H9 (cell line): ENCODE results near the gene FAM83F. TPM values are rescaled to one million over a fixed set of nuclear protein-coding genes. Genes with fewer than 3 reads are reported as not detected.

ENCODE experiments used
- DNase-seq: peaks from one replicate; pipeline ENCODE4 v3.0.0-alpha.2; 2017
- H2AFZ ChIP-seq: one replicate; pipeline ENCODE4 v1.6.1; 2013; ENCODE audit warnings: mild to moderate bottlenecking, low read length, control low read depth, moderate library complexity
- H2AK5ac ChIP-seq: 2 replicates; pipeline ENCODE4 v1.6.1; 2013; ENCODE audit warnings: low read length, control low read depth, mixed read lengths; ENCODE audit not compliant: insufficient read length
- H2BK120ac ChIP-seq: one replicate; pipeline ENCODE4 v1.6.1; 2013; ENCODE audit warnings: low read depth, mild to moderate bottlenecking, low read length, control low read depth, inconsistent platforms; ENCODE audit not compliant: poor library complexity, severe bottlenecking
- H2BK12ac ChIP-seq: 2 replicates; pipeline ENCODE4 v1.6.1; 2013; ENCODE audit warnings: low read length, control low read depth, mixed read lengths, low read depth; ENCODE audit not compliant: insufficient read length
- H2BK15ac ChIP-seq: 2 replicates; pipeline ENCODE4 v1.6.1; 2013; ENCODE audit warnings: low read depth, low read length, control low read depth
- H2BK20ac ChIP-seq: one replicate; pipeline ENCODE4 v1.6.1; 2013; ENCODE audit warnings: low read depth, mild to moderate bottlenecking, low read length, control low read depth, inconsistent platforms; ENCODE audit not compliant: poor library complexity, severe bottlenecking
- H2BK5ac ChIP-seq: 2 replicates; pipeline ENCODE4 v1.6.1; 2013; ENCODE audit warnings: low read length, control low read depth, mixed read lengths; ENCODE audit not compliant: insufficient read length
- H3K14ac ChIP-seq: 2 replicates; pipeline ENCODE4 v1.6.1; 2013; ENCODE audit warnings: low read length, control low read depth; ENCODE audit not compliant: insufficient read depth
- H3K18ac ChIP-seq: 2 replicates; pipeline ENCODE4 v1.6.1; 2013; ENCODE audit warnings: low read depth, mild to moderate bottlenecking, mixed read lengths, low read length, control low read depth; ENCODE audit not compliant: insufficient read length
- H3K23ac ChIP-seq: 2 replicates; pipeline ENCODE4 v1.6.1; 2013; ENCODE audit warnings: low read length, control low read depth, mixed read lengths, low read depth; ENCODE audit not compliant: insufficient read length
- H3K23me2 ChIP-seq: 2 replicates; pipeline ENCODE4 v1.6.1; 2013; ENCODE audit warnings: low read depth, mild to moderate bottlenecking, mixed read lengths, low read length, control low read depth; ENCODE audit not compliant: insufficient read length, poor library complexity, severe bottlenecking
- H3K27ac ChIP-seq: 2 replicates; pipeline ENCODE4 v1.5.1; 2013; ENCODE audit warnings: low read length, control low read depth, mixed read lengths, low read depth; ENCODE audit not compliant: insufficient read length
- H3K27me3 ChIP-seq: 2 replicates; pipeline ENCODE4 v1.6.1; 2013; ENCODE audit warnings: low read length, control low read depth, inconsistent platforms; ENCODE audit not compliant: insufficient read depth
- H3K4ac ChIP-seq: 2 replicates; pipeline ENCODE4 v1.6.1; 2013; ENCODE audit warnings: low read depth, mild to moderate bottlenecking, control low read depth, inconsistent platforms, low read length, moderate library complexity
- H3K4me1 ChIP-seq: 2 replicates; pipeline ENCODE4 v1.6.1; 2013; ENCODE audit warnings: low read length, control low read depth, inconsistent platforms; ENCODE audit not compliant: insufficient read depth
- H3K4me2 ChIP-seq: 2 replicates; pipeline ENCODE4 v1.6.1; 2013; ENCODE audit warnings: low read length, control low read depth, mixed read lengths; ENCODE audit not compliant: insufficient read length, insufficient read depth
- H3K56ac ChIP-seq: 2 replicates; pipeline ENCODE4 v1.6.1; 2013; ENCODE audit warnings: low read depth, mild to moderate bottlenecking, mixed read lengths, low read length, control low read depth; ENCODE audit not compliant: insufficient read length
- H3K79me1 ChIP-seq: 2 replicates; pipeline ENCODE4 v1.6.1; 2013; ENCODE audit warnings: low read depth, mild to moderate bottlenecking, moderate library complexity, low read length, control low read depth, inconsistent platforms; ENCODE audit not compliant: insufficient read depth, poor library complexity, severe bottlenecking
- H3K79me2 ChIP-seq: 2 replicates; pipeline ENCODE4 v1.6.1; 2013; ENCODE audit warnings: low read length, control low read depth, inconsistent platforms; ENCODE audit not compliant: insufficient read depth
- H3K9ac ChIP-seq: 2 replicates; pipeline ENCODE4 v1.6.1; 2013; ENCODE audit warnings: low read length, control low read depth, mixed read lengths; ENCODE audit not compliant: insufficient read length; ENCODE audit errors: extremely low read depth
- H3K9me3 ChIP-seq: one replicate; pipeline ENCODE4 v1.6.1; 2013; ENCODE audit warnings: low read depth, low read length, inconsistent platforms; ENCODE audit not compliant: control insufficient read depth
- H3T11ph ChIP-seq: one replicate; pipeline ENCODE4 v1.6.1; 2013; ENCODE audit warnings: mild to moderate bottlenecking, low read length, control low read depth, inconsistent platforms
- H4K20me1 ChIP-seq: one replicate; pipeline ENCODE4 v1.6.1; 2013; ENCODE audit not compliant: control insufficient read depth, insufficient read length, insufficient read depth
- H4K5ac ChIP-seq: 2 replicates; pipeline ENCODE4 v1.6.1; 2013; ENCODE audit warnings: low read depth, mild to moderate bottlenecking, mixed read lengths, low read length, control low read depth; ENCODE audit not compliant: insufficient read length
- H4K8ac ChIP-seq: replicated peaks from 2 replicates; pipeline ENCODE4 v1.6.1; 2013; ENCODE audit warnings: low read length, control low read depth, mixed read lengths, low read depth; ENCODE audit not compliant: insufficient read length
- H4K91ac ChIP-seq: 2 replicates; pipeline ENCODE4 v1.6.1; 2013; ENCODE audit warnings: low read depth, mild to moderate bottlenecking, moderate library complexity, mixed read lengths, low read length, control low read depth; ENCODE audit not compliant: insufficient read length
- H3K27ac Mint-ChIP-seq, 3 experiments: 2 replicates in 2 of 3; 3 replicates in 1 of 3; pipeline ENCODE4 v1.8.0; 2020 to 2021; ENCODE audit warnings: mixed read lengths in 3 of 3, mild to moderate bottlenecking in 1 of 3, moderate library complexity in 1 of 3
- H3K27me3 Mint-ChIP-seq: 2 replicates; pipeline ENCODE4 v1.8.0; 2021; ENCODE audit warnings: low read depth, mild to moderate bottlenecking, moderate library complexity, mixed read lengths
- H3K36me3 Mint-ChIP-seq, 3 experiments: 2 replicates in 2 of 3; 3 replicates in 1 of 3; pipeline ENCODE4 v1.8.0; 2020 to 2021; ENCODE audit warnings: low read depth in 3 of 3, mixed read lengths in 3 of 3; ENCODE audit not compliant: insufficient read depth in 1 of 3
- H3K4me1 Mint-ChIP-seq, 2 experiments: 2 replicates each; pipeline ENCODE4 v1.8.0; 2020; ENCODE audit warnings: mixed read lengths in 2 of 2
- H3K4me3 Mint-ChIP-seq, 2 experiments: 2 replicates in 1 of 2; 3 replicates in 1 of 2; pipeline ENCODE4 v1.8.0; 2020 to 2021; ENCODE audit warnings: mild to moderate bottlenecking in 2 of 2, mixed read lengths in 2 of 2, moderate library complexity in 1 of 2
- H3K9me3 Mint-ChIP-seq, 2 experiments: 2 replicates in 1 of 2; 3 replicates in 1 of 2; pipeline ENCODE4 v1.8.0; 2020; ENCODE audit warnings: mild to moderate bottlenecking in 2 of 2, mixed read lengths in 2 of 2, moderate library complexity in 1 of 2
- CTCF ChIP-seq: fragments of 200-600 bp; sonication (generic); conservative IDR thresholded peaks from 3 replicates; pipeline ENCODE4 v1.8.0; 2021; ENCODE audit warnings: antibody characterized with exemption, mild to moderate bottlenecking
- WGBS: extraction: QIAGEN DNeasy Blood & Tissue Kit; methylation state at CpG from one replicate; pipeline ENCODE4 v1.1.7; 2013; ENCODE audit warnings: missing lambda C conversion rate, low lambda C conversion rate, mixed read lengths; ENCODE audit not compliant: insufficient read length; ENCODE audit errors: extremely low coverage; 5-methylcytosine and 5-hydroxymethylcytosine counted together
- total RNA-seq: library from RNA; stranded (reverse); gene quantifications from 2 replicates; pipeline ENCODE4 v1.2.1, GENCODE V29; 2021

FAM83F gene
- total RNA-seq, 1 experiment from 2014 or later = 17.4 TPM

GRCh38 chr22:40058265-40058664 is 63.5 kb downstream of the FAM83F start:
- H2BK120ac ChIP-seq = no peak overlapping the region
- Mint-ChIP-seq H3K4me1 (peaks cover 41 to 43% of the 10 kb centered on the region in 2 experiments), H3K27me3 (no peaks in the 10 kb centered on the region), H3K9me3 (no peaks in the 10 kb centered on the region), H3K4me3 (no peak overlapping the region), H3K27ac (peak overlapping the region in 1 of 3 experiments; percentile 16; a peak in 1 of 7 replicates), H3K36me3 (no peaks in the 10 kb centered on the region)
- no peak overlapping the region for H3K14ac ChIP-seq
- no peak overlapping the region for H3K18ac ChIP-seq
- no peaks in the 10 kb centered on the region for H3K9me3 ChIP-seq
- no peak overlapping the region for H3K4ac ChIP-seq
- H3K4me2 ChIP-seq = no peak overlapping the region
- H2BK20ac ChIP-seq = no peak overlapping the region
- no peak overlapping the region for H2BK5ac ChIP-seq
- H3K4me1 ChIP-seq = peaks cover 8% of the 10 kb centered on the region
- no peaks in the 10 kb centered on the region for H3K23me2 ChIP-seq
- H4K91ac ChIP-seq = no peak overlapping the region
- H3K56ac ChIP-seq = no peak overlapping the region
- H3K9ac ChIP-seq = no peak overlapping the region
- H3T11ph ChIP-seq = no peak overlapping the region
- no peak overlapping the region for H3K27ac ChIP-seq
- H4K20me1 ChIP-seq = no peaks in the 10 kb centered on the region
- H2BK15ac ChIP-seq = no peak overlapping the region
- H3K79me2 ChIP-seq = no peaks in the 10 kb centered on the region
- no peaks in the 10 kb centered on the region for H3K27me3 ChIP-seq
- TF ChIP-seq CTCF = 0 out of 3 replicates have a peak, but pooled peaks have one; percentile 9
- no peak overlapping the region for H4K5ac ChIP-seq
- DNase-seq = no peak
- no peak overlapping the region for H4K8ac ChIP-seq
- peaks cover 2% of the 10 kb centered on the region for H3K79me1 ChIP-seq
- no peak overlapping the region for H2AK5ac ChIP-seq
- no peak overlapping the region for H2AFZ ChIP-seq
- H2BK12ac ChIP-seq = no peak overlapping the region
- no peak overlapping the region for H3K23ac ChIP-seq
- no CpG with 5 or more reads among the region's 5 CpGs for WGBS
